HG03558 (cell line): Measurements from ENCODE around the gene SMIM9.
"Not testable (repeated sequence)": the region's sequence is repeated elsewhere in the genome, so short reads cannot be mapped to it uniquely, and the experiment has no call there.

Experiments used
- ATAC-seq: cut with Tn5 transposase; IDR thresholded peaks from one replicate; pipeline ENCODE4 v1.9.1; 2021; ENCODE audit warnings: moderate number of reproducible peaks; ENCODE audit not compliant: unreplicated experiment; ENCODE audit errors: extremely low read depth

Gene SMIM9

GRCh38 chrX:154834562-154834961 lies at the start of gene SMIM9:
TSS of gene SMIM9 (minus strand) at chrX:154834662. CDS start at chrX:154830856, 3,806 bp downstream.
- no peak for ATAC-seq

GRCh38 chrX:154884069-154884468 lies 49.6 kb upstream of the SMIM9 start:
- ATAC-seq: not testable (repeated sequence)

GRCh38 chrX:154873329-154873728 lies 38.9 kb upstream of the SMIM9 start:
- ATAC-seq: no peak

GRCh38 chrX:154868522-154868921 lies 34.1 kb upstream of the SMIM9 start:
- ATAC-seq: not testable (repeated sequence)

GRCh38 chrX:154855256-154855655 lies 20.8 kb upstream of the SMIM9 start:
- no peak for ATAC-seq

GRCh38 chrX:154850957-154851611 lies 16.6 kb upstream of the SMIM9 start:
- ATAC-seq: no peak

GRCh38 chrX:154840856-154841255 lies 6.4 kb upstream of the SMIM9 start:
- no peak for ATAC-seq

- no peak for ATAC-seq
These were observed 1.7 kb upstream of the SMIM9 start for GRCh38 chrX:154836163-154836562.

GRCh38 chrX:154833746-154834274 lies 652 bp downstream of the SMIM9 start:
- no peak for ATAC-seq

GRCh38 chrX:154829926-154830442 lies 4.5 kb downstream of the SMIM9 start:
- no peak for ATAC-seq

- ATAC-seq: no peak
These were observed 5.3 kb downstream of the SMIM9 start for GRCh38 chrX:154829134-154829533.

GRCh38 chrX:154828016-154828408 lies 6.5 kb downstream of the SMIM9 start:
- ATAC-seq: no peak

GRCh38 chrX:154827194-154828015 lies 7.1 kb downstream of the SMIM9 start:
- ATAC-seq: peak; percentile 87

- not testable (repeated sequence) for ATAC-seq
These were observed 8.9 kb downstream of the SMIM9 start for GRCh38 chrX:154825586-154825985.

GRCh38 chrX:154824638-154825037 lies 9.8 kb downstream of the SMIM9 start:
- ATAC-seq: no peak

GRCh38 chrX:154822029-154822428 lies 12.4 kb downstream of the SMIM9 start:
- no peak for ATAC-seq

- ATAC-seq: no peak
These were observed 12.9 kb downstream of the SMIM9 start for GRCh38 chrX:154821523-154821922.

- no peak for ATAC-seq
These were observed 14.6 kb downstream of the SMIM9 start for GRCh38 chrX:154819771-154820341.

- no peak for ATAC-seq
These were observed 15.3 kb downstream of the SMIM9 start for GRCh38 chrX:154818916-154819770.
